ENCODE data around the gene SERBP1. TPM values are rescaled to one million over a fixed set of nuclear protein-coding genes. Genes with fewer than 3 reads are reported as not detected.

The SERBP1 gene
- total RNA-seq, 1 experiment from 2014 or later: 447 TPM

DNA sequence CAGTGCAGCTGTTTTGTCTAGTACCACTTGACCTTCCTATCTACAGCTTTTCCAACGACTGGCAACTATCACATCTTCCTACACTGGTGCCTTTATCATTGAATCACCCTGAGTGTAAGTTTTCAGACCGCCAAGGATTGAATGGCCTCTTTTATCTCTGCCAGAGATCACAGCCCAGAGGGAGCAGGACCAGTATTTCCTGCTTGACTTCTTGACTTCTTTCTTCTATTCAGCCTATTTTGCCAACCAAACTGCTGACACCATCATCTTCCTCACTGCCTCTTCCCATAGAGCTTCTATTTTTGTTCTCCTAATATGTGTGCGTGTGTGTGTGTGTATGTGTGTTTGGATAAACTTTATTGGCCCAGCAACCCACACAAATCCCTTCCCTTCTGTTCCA lies 53.8 kb downstream of the SERBP1 start:
- no peaks in the 10 kb centered on the region for H3K36me3 ChIP-seq (ENCODE audit: insufficient read depth, low read length, poor library complexity, severe bottlenecking)
- POLR2A ChIA-PET (ENCODE audit: low non-redundant PET): no interaction called here
- CTCF ChIA-PET: no interaction called here
- BruUV-seq (replicated peaks): no TSS peak
- H3K27ac ChIP-seq (ENCODE audit: low read depth, low read length, poor library complexity, severe bottlenecking): no peak overlapping the region
- intact Hi-C loops (cut with micrococcal nuclease; ENCODE audit: unreplicated experiment): no loop called here
- TF ChIP-seq, protein P1, sequence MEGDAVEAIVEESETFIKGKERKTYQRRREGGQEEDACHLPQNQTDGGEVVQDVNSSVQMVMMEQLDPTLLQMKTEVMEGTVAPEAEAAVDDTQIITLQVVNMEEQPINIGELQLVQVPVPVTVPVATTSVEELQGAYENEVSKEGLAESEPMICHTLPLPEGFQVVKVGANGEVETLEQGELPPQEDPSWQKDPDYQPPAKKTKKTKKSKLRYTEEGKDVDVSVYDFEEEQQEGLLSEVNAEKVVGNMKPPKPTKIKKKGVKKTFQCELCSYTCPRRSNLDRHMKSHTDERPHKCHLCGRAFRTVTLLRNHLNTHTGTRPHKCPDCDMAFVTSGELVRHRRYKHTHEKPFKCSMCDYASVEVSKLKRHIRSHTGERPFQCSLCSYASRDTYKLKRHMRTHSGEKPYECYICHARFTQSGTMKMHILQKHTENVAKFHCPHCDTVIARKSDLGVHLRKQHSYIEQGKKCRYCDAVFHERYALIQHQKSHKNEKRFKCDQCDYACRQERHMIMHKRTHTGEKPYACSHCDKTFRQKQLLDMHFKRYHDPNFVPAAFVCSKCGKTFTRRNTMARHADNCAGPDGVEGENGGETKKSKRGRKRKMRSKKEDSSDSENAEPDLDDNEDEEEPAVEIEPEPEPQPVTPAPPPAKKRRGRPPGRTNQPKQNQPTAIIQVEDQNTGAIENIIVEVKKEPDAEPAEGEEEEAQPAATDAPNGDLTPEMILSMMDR (conservative IDR thresholded peaks at IDR 0.05; ENCODE audit: low read depth, low read length): no peak
- TF ChIP-seq EZH2 (IDR thresholded peaks at IDR 0.05; ENCODE audit: borderline replicate concordance, low read depth, low read length, poor library complexity, severe bottlenecking): no peak
- no peak overlapping the region for H3K4me3 ChIP-seq (ENCODE audit: low read depth, low read length, poor library complexity, severe bottlenecking)
- H3K9me3 ChIP-seq (ENCODE audit: low read depth, low read length, poor library complexity, severe bottlenecking): no peaks in the 10 kb centered on the region
- DNase-seq (ENCODE audit: low spot score): no peak
- H3K4me1 ChIP-seq (ENCODE audit: insufficient read depth, low read length, poor library complexity, severe bottlenecking): no peaks in the 10 kb centered on the region
- H3K27me3 ChIP-seq (replicated peaks; ENCODE audit: insufficient read depth, low read depth, low read length, poor library complexity): no peaks in the 10 kb centered on the region

GRCh38 chr1:67372898-67373297 lies 57.3 kb downstream of the SERBP1 start:
- DNase-seq (ENCODE audit: low spot score): no peak
- no peak overlapping the region for H3K27ac ChIP-seq (ENCODE audit: low read depth, low read length, poor library complexity, severe bottlenecking)
- TF ChIP-seq, protein P1 (conservative IDR thresholded peaks at IDR 0.05; ENCODE audit: low read depth, low read length): no peak
- TF ChIP-seq EZH2 (IDR thresholded peaks at IDR 0.05; ENCODE audit: borderline replicate concordance, low read depth, low read length, poor library complexity, severe bottlenecking): no peak
- no TSS peak for BruUV-seq (replicated peaks)
- no peaks in the 10 kb centered on the region for H3K36me3 ChIP-seq (ENCODE audit: insufficient read depth, low read length, poor library complexity, severe bottlenecking)
- CTCF ChIA-PET: no interaction called here
- no peak overlapping the region for H3K4me3 ChIP-seq (ENCODE audit: low read depth, low read length, poor library complexity, severe bottlenecking)
- intact Hi-C loops (cut with micrococcal nuclease; ENCODE audit: unreplicated experiment): no loop called here
- no peaks in the 10 kb centered on the region for H3K9me3 ChIP-seq (ENCODE audit: low read depth, low read length, poor library complexity, severe bottlenecking)
- no peaks in the 10 kb centered on the region for H3K27me3 ChIP-seq (replicated peaks; ENCODE audit: insufficient read depth, low read depth, low read length, poor library complexity)
- no peaks in the 10 kb centered on the region for H3K4me1 ChIP-seq (ENCODE audit: insufficient read depth, low read length, poor library complexity, severe bottlenecking)
- POLR2A ChIA-PET (ENCODE audit: low non-redundant PET): no interaction called here

GRCh38 chr1:67372136-67372535 lies 58.1 kb downstream of the SERBP1 start:
- no peak overlapping the region for H3K4me3 ChIP-seq (ENCODE audit: low read depth, low read length, poor library complexity, severe bottlenecking)
- no TSS peak for BruUV-seq (replicated peaks)
- intact Hi-C loops (cut with micrococcal nuclease; ENCODE audit: unreplicated experiment): no loop called here
- peaks cover 4% of the 10 kb centered on the region for H3K4me1 ChIP-seq (ENCODE audit: insufficient read depth, low read length, poor library complexity, severe bottlenecking)
- H3K27ac ChIP-seq (ENCODE audit: low read depth, low read length, poor library complexity, severe bottlenecking): no peak overlapping the region
- TF ChIP-seq EZH2 (IDR thresholded peaks at IDR 0.05; ENCODE audit: borderline replicate concordance, low read depth, low read length, poor library complexity, severe bottlenecking): no peak
- TF ChIP-seq, protein P1 (conservative IDR thresholded peaks at IDR 0.05; ENCODE audit: low read depth, low read length): no peak
- no peak for DNase-seq (ENCODE audit: low spot score)
- H3K9me3 ChIP-seq (ENCODE audit: low read depth, low read length, poor library complexity, severe bottlenecking): no peaks in the 10 kb centered on the region
- ChIA-PET CTCF (no interaction called here), POLR2A (ENCODE audit: low non-redundant PET) (no interaction called here)
- H3K36me3 ChIP-seq (ENCODE audit: insufficient read depth, low read length, poor library complexity, severe bottlenecking): no peaks in the 10 kb centered on the region
- H3K27me3 ChIP-seq (replicated peaks; ENCODE audit: insufficient read depth, low read depth, low read length, poor library complexity): no peaks in the 10 kb centered on the region

Data from A673 (cell line).